ENCODE results near the gene LRRC40. TPM values are rescaled to one million over a fixed set of nuclear protein-coding genes. Genes with fewer than 3 reads are reported as not detected.

LRRC40 gene
- 9.1 TPM for total RNA-seq

GRCh38 chr1:70205434-70206118, at the start of gene LRRC40:
LRRC40 (minus strand) TSS chr1:70205579; CDS start chr1:70205540, 39 bp downstream.
- intact Hi-C loops (cut with DNase I), result no loop called here
- Histone ChIP-seq H3K4me1 (peaks cover 60% of the 10 kb centered on the region), H3K4me3 (peak within 1 kb of the TSS; percentile 74 to 91), H3K36me3 (peaks cover 0 to 4% of the 10 kb centered on the region in 2 donors), H3K27me3 (no peaks in the 10 kb centered on the region), H3K27ac (peak within 1 kb of the TSS; percentile 82), H3K9me3 (no peaks in the 10 kb centered on the region)
- DNase-seq (ENCODE audit: extremely low spot score in 2 of 2), result peak in 1 of 2 donors; percentile 94
- TF ChIP-seq POLR2A (IDR thresholded peaks at IDR 0.05) (peak in 1 of 2 donors; percentile 39), CTCF (IDR thresholded peaks at IDR 0.05) (peak in 1 of 3 experiments; percentile 35), POLR2AphosphoS5 (IDR thresholded peaks at IDR 0.05; ENCODE audit: insufficient read depth in 1 of 2, low read depth in 1 of 2) (peak; percentile 91 to 96)

GRCh38 chr1:70248729-70249128, 43.4 kb upstream of the LRRC40 start:
- TF ChIP-seq POLR2A (IDR thresholded peaks at IDR 0.05) (no peak), CTCF (IDR thresholded peaks at IDR 0.05) (no peak), POLR2AphosphoS5 (IDR thresholded peaks at IDR 0.05; ENCODE audit: insufficient read depth in 1 of 2, low read depth in 1 of 2) (no peak)
- Histone ChIP-seq H3K4me1 (no peaks in the 10 kb centered on the region), H3K9me3 (no peaks in the 10 kb centered on the region), H3K27me3 (no peaks in the 10 kb centered on the region), H3K27ac (no peak overlapping the region), H3K36me3 (peaks cover 4 to 80% of the 10 kb centered on the region in 2 donors), H3K4me3 (no peak overlapping the region)
- no peak for DNase-seq (ENCODE audit: extremely low spot score in 2 of 2)
- intact Hi-C loops (cut with DNase I), result no loop called here

- Histone ChIP-seq H3K4me1 (no peaks in the 10 kb centered on the region), H3K27me3 (no peaks in the 10 kb centered on the region), H3K36me3 (peaks cover 7 to 89% of the 10 kb centered on the region in 2 donors), H3K9me3 (no peaks in the 10 kb centered on the region), H3K4me3 (no peak overlapping the region), H3K27ac (no peak overlapping the region)
- DNase-seq (ENCODE audit: extremely low spot score in 2 of 2), result no peak
- intact Hi-C loops (cut with DNase I), result no loop called here
- TF ChIP-seq POLR2A (IDR thresholded peaks at IDR 0.05) (no peak), CTCF (IDR thresholded peaks at IDR 0.05) (no peak), POLR2AphosphoS5 (IDR thresholded peaks at IDR 0.05; ENCODE audit: insufficient read depth in 1 of 2, low read depth in 1 of 2) (no peak)
Measured at GRCh38 chr1:70247768-70248167, 42.4 kb upstream of the LRRC40 start.

GRCh38 chr1:70247122-70247521, 41.7 kb upstream of the LRRC40 start:
- H3K9me3 ChIP-seq, result no peaks in the 10 kb centered on the region
- peaks cover 7 to 96% of the 10 kb centered on the region in 2 donors for H3K36me3 ChIP-seq
- H3K27me3 ChIP-seq, result no peaks in the 10 kb centered on the region
- no peaks in the 10 kb centered on the region for H3K4me1 ChIP-seq
- no peak for DNase-seq (ENCODE audit: extremely low spot score in 2 of 2)
- no peak for TF ChIP-seq POLR2A (IDR thresholded peaks at IDR 0.05)
- no peak for TF ChIP-seq CTCF (IDR thresholded peaks at IDR 0.05)
- no peak for TF ChIP-seq POLR2AphosphoS5 (IDR thresholded peaks at IDR 0.05; ENCODE audit: insufficient read depth in 1 of 2, low read depth in 1 of 2)
- intact Hi-C loops (cut with DNase I), result no loop called here
- no peak overlapping the region for H3K4me3 ChIP-seq
- no peak overlapping the region for H3K27ac ChIP-seq

GRCh38 chr1:70239940-70240339, 34.6 kb upstream of the LRRC40 start:
- Histone ChIP-seq H3K36me3 (peaks cover 7 to 98% of the 10 kb centered on the region in 2 donors), H3K9me3 (no peaks in the 10 kb centered on the region), H3K4me1 (no peaks in the 10 kb centered on the region), H3K27me3 (no peaks in the 10 kb centered on the region), H3K4me3 (no peak overlapping the region), H3K27ac (no peak overlapping the region)
- intact Hi-C loops (cut with DNase I), result no loop called here
- no peak for DNase-seq (ENCODE audit: extremely low spot score in 2 of 2)
- no peak for TF ChIP-seq POLR2AphosphoS5 (IDR thresholded peaks at IDR 0.05; ENCODE audit: insufficient read depth in 1 of 2, low read depth in 1 of 2)
